CD4-positive, alpha-beta T cell treated with Interleukin-4 for 4 hours (primary cell): ENCODE measurements around the gene MCEMP1.
A peak's percentile ranks its signal among the peaks of the same experiment; 100 is the strongest.
"Not testable (repeated sequence)": the region's sequence is repeated elsewhere in the genome, so short reads cannot be mapped to it uniquely, and the experiment has no call there.

Source experiments
- DNase-seq: peaks from one replicate; pipeline ENCODE4 v3.0.0-alpha.2; 2020

Gene MCEMP1

GRCh38 chr19:7643629-7644549 is 33.0 kb upstream of the MCEMP1 start:
- not testable (repeated sequence) for DNase-seq

- no peak for DNase-seq
Observed at GRCh38 chr19:7644550-7644877, 32.4 kb upstream of the MCEMP1 start.

- DNase-seq: no peak
Observed at GRCh38 chr19:7645163-7645562, 31.7 kb upstream of the MCEMP1 start.

- DNase-seq: no peak
Observed at GRCh38 chr19:7645656-7646425, 31.0 kb upstream of the MCEMP1 start.

GRCh38 chr19:7646426-7646700 is 30.5 kb upstream of the MCEMP1 start:
- no peak for DNase-seq

- DNase-seq: no peak
Observed at GRCh38 chr19:7647156-7647555, 29.7 kb upstream of the MCEMP1 start.

- no peak for DNase-seq
Observed at GRCh38 chr19:7648265-7649014, 28.4 kb upstream of the MCEMP1 start.

- no peak for DNase-seq
Observed at GRCh38 chr19:7650148-7650547, 26.7 kb upstream of the MCEMP1 start.

GRCh38 chr19:7652061-7652641 is 24.7 kb upstream of the MCEMP1 start:
- DNase-seq: peak; percentile 87

GRCh38 chr19:7654401-7654800 is 22.5 kb upstream of the MCEMP1 start:
- no peak for DNase-seq

- DNase-seq: no peak
Observed at GRCh38 chr19:7655581-7655980, 21.3 kb upstream of the MCEMP1 start.

GRCh38 chr19:7657131-7657751 is 19.6 kb upstream of the MCEMP1 start:
- DNase-seq: no peak

GRCh38 chr19:7658219-7658686 is 18.6 kb upstream of the MCEMP1 start:
- peak; percentile 53 for DNase-seq

- no peak for DNase-seq
Observed at GRCh38 chr19:7661744-7662538, 14.9 kb upstream of the MCEMP1 start.

GRCh38 chr19:7662657-7663056 is 14.2 kb upstream of the MCEMP1 start:
- no peak for DNase-seq

- DNase-seq: no peak
Observed at GRCh38 chr19:7663706-7664105, 13.2 kb upstream of the MCEMP1 start.

GRCh38 chr19:7665076-7665475 is 11.8 kb upstream of the MCEMP1 start:
- no peak for DNase-seq

GRCh38 chr19:7668842-7669241 is 8.0 kb upstream of the MCEMP1 start, which contains the start of gene RETN:
Gene RETN, plus strand, starts transcription at chr19:7669049. Its CDS starts 278 bp downstream, at chr19:7669327.
- no peak for DNase-seq

- no peak for DNase-seq
Observed at GRCh38 chr19:7669641-7670040, 7.2 kb upstream of the MCEMP1 start.

- DNase-seq: no peak
Observed at GRCh38 chr19:7670150-7670783, 6.6 kb upstream of the MCEMP1 start.

GRCh38 chr19:7670790-7671189 is 6.1 kb upstream of the MCEMP1 start:
- DNase-seq: no peak
